Ascending aorta (tissue), 2 donors: ENCODE results near the gene NCK2. TPM values are rescaled to one million over a fixed set of nuclear protein-coding genes. Genes with fewer than 3 reads are reported as not detected.

Experiments used
- DNase-seq, 2 donors: peaks; one replicate each; pipeline ENCODE4 v3.0.0-alpha.2; 2019; ENCODE audit warnings: low spot score in 2 of 2
- H3K27ac ChIP-seq, 2 donors: fragments of 200-600 bp; sonication (generic); one replicate each; pipeline ENCODE4 v1.5.1; 2016 to 2017; ENCODE audit warnings: mild to moderate bottlenecking in 1 of 2
- H3K27me3 ChIP-seq: fragments of 200-600 bp; sonication (generic); one replicate; pipeline ENCODE4 v1.5.1; 2017
- H3K36me3 ChIP-seq, 2 donors: fragments of 200-600 bp; sonication (generic); one replicate each; pipeline ENCODE4 v1.5.1; 2016
- H3K4me1 ChIP-seq, 2 donors: fragments of 200-600 bp; sonication (generic); one replicate each; pipeline ENCODE4 v1.5.1; 2016 to 2017; ENCODE audit warnings: mild to moderate bottlenecking in 1 of 2
- H3K4me3 ChIP-seq, 2 donors: fragments of 200-600 bp; sonication (generic); one replicate each; pipeline ENCODE4 v1.5.1; 2016 to 2017; ENCODE audit warnings: mild to moderate bottlenecking in 1 of 2
- H3K9me3 ChIP-seq, 2 donors: fragments of 200-600 bp; sonication (generic); one replicate each; pipeline ENCODE4 v1.5.1; 2016
- CTCF ChIP-seq, 3 experiments: fragments of 200-600 bp in 2 of 3; fragments of 450-650 bp in 1 of 3; sonication (generic) in 2 of 3; IDR thresholded peaks; one replicate each; pipeline ENCODE4 v1.5.1; 2016 to 2019; ENCODE audit warnings: antibody characterized with exemption in 3 of 3, mild to moderate bottlenecking in 1 of 3, moderate library complexity in 1 of 3
- intact Hi-C: fragments of 100-400 bp; cut with DNase I; formaldehyde crosslinking; loops from one replicate; pipeline ENCODE4 v1.15.1; 2023
- total RNA-seq: library from RNA; depleted of rRNA; stranded (reverse); fragments of >200 nt; gene quantifications from one replicate; pipeline ENCODE4 v1.1.0, GENCODE V29; 2016

Gene NCK2
- total RNA-seq, 1 donor from 2014 or later: 57.6 TPM

- H3K4me1 ChIP-seq: peaks cover 0 to 20% of the 10 kb centered on the region in 2 donors
- H3K36me3 ChIP-seq: peaks cover 0 to 3% of the 10 kb centered on the region in 2 donors
- no peaks in the 10 kb centered on the region for H3K27me3 ChIP-seq
- intact Hi-C loops: no loop called here
- DNase-seq: no peak
- no peak for TF ChIP-seq CTCF (IDR thresholded peaks at IDR 0.05)
- H3K4me3 ChIP-seq: no peak overlapping the region
- no peak overlapping the region for H3K27ac ChIP-seq
- H3K9me3 ChIP-seq: peaks cover 0 to 5% of the 10 kb centered on the region in 2 donors
Measured at GRCh38 chr2:105764059-105764458, 19.3 kb downstream of the NCK2 start.

- no peak for DNase-seq
- Histone ChIP-seq H3K4me1 (peaks cover 0 to 20% of the 10 kb centered on the region in 2 donors), H3K27me3 (no peaks in the 10 kb centered on the region), H3K27ac (no peak overlapping the region), H3K36me3 (peaks cover 0 to 3% of the 10 kb centered on the region in 2 donors), H3K9me3 (peaks cover 0 to 5% of the 10 kb centered on the region in 2 donors), H3K4me3 (no peak overlapping the region)
- intact Hi-C loops: no loop called here
- TF ChIP-seq CTCF (IDR thresholded peaks at IDR 0.05): no peak
Measured at GRCh38 chr2:105765415-105766299, 20.9 kb downstream of the NCK2 start.

- no peak for DNase-seq
- no peak overlapping the region for H3K4me3 ChIP-seq
- H3K9me3 ChIP-seq: peaks cover 0 to 5% of the 10 kb centered on the region in 2 donors
- no peak for TF ChIP-seq CTCF (IDR thresholded peaks at IDR 0.05)
- peaks cover 0 to 23% of the 10 kb centered on the region in 2 donors for H3K4me1 ChIP-seq
- intact Hi-C loops: no loop called here
- H3K27me3 ChIP-seq: no peaks in the 10 kb centered on the region
- peaks cover 0 to 3% of the 10 kb centered on the region in 2 donors for H3K36me3 ChIP-seq
- H3K27ac ChIP-seq: no peak overlapping the region
Measured at GRCh38 chr2:105766300-105766866, 21.7 kb downstream of the NCK2 start.

- Histone ChIP-seq H3K27ac (no peak overlapping the region), H3K4me3 (no peak overlapping the region), H3K4me1 (peaks cover 0 to 18% of the 10 kb centered on the region in 2 donors), H3K9me3 (peaks cover 0 to 5% of the 10 kb centered on the region in 2 donors), H3K36me3 (peaks cover 0 to 3% of the 10 kb centered on the region in 2 donors), H3K27me3 (no peaks in the 10 kb centered on the region)
- no peak for DNase-seq
- TF ChIP-seq CTCF (IDR thresholded peaks at IDR 0.05): no peak
- intact Hi-C loops: no loop called here
Measured at GRCh38 chr2:105768176-105768575, 23.5 kb downstream of the NCK2 start.

- peaks cover 2 to 14% of the 10 kb centered on the region in 2 donors for H3K4me1 ChIP-seq
- no peaks in the 10 kb centered on the region for H3K27me3 ChIP-seq
- intact Hi-C loops: no loop called here
- no peak overlapping the region for H3K4me3 ChIP-seq
- DNase-seq: no peak
- peaks cover 0 to 5% of the 10 kb centered on the region in 2 donors for H3K9me3 ChIP-seq
- H3K27ac ChIP-seq: no peak overlapping the region
- H3K36me3 ChIP-seq: peaks cover 0 to 3% of the 10 kb centered on the region in 2 donors
- no peak for TF ChIP-seq CTCF (IDR thresholded peaks at IDR 0.05)
Measured at GRCh38 chr2:105768961-105769452, 24.3 kb downstream of the NCK2 start.
